Measurements from ENCODE around the gene MYO5A.

DNA sequence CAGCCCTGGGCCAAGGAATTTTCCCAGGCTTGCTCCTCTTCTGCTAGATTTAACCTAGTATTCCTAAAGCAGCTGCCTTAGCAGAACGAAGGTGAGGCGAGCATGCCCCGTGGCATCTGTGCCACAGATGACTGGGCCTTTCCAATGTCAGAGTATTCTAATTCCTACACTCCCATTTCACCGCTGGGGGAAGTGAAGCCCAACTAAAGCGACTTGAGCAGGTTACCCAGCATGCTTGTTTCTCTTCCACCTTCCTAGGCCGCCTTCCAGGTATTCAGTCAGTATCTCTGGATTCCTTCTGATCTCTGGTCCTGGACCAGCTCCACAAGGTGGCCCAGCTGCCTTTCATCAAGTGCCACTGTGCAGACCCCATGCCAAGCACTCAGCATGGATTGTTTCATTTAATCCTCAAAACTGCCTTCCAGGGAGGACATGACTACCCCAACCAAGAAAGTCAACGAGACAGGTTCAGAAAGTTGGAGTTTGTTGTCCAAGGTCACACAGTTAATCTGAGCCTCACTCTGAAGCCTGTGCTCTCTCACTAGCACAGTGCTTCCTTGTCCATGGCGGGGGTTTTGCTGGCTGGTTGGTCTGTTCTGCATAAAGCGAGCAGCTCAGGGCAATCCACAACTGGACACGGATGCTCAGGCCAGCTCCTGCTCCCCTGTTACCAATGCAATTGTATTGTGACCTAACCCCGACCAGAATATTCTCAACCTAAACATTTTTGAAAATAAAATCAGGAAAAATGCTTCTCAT is 248.2 kb downstream of the MYO5A start:
- TF ChIP-seq, protein P1, sequence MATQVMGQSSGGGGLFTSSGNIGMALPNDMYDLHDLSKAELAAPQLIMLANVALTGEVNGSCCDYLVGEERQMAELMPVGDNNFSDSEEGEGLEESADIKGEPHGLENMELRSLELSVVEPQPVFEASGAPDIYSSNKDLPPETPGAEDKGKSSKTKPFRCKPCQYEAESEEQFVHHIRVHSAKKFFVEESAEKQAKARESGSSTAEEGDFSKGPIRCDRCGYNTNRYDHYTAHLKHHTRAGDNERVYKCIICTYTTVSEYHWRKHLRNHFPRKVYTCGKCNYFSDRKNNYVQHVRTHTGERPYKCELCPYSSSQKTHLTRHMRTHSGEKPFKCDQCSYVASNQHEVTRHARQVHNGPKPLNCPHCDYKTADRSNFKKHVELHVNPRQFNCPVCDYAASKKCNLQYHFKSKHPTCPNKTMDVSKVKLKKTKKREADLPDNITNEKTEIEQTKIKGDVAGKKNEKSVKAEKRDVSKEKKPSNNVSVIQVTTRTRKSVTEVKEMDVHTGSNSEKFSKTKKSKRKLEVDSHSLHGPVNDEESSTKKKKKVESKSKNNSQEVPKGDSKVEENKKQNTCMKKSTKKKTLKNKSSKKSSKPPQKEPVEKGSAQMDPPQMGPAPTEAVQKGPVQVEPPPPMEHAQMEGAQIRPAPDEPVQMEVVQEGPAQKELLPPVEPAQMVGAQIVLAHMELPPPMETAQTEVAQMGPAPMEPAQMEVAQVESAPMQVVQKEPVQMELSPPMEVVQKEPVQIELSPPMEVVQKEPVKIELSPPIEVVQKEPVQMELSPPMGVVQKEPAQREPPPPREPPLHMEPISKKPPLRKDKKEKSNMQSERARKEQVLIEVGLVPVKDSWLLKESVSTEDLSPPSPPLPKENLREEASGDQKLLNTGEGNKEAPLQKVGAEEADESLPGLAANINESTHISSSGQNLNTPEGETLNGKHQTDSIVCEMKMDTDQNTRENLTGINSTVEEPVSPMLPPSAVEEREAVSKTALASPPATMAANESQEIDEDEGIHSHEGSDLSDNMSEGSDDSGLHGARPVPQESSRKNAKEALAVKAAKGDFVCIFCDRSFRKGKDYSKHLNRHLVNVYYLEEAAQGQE (IDR thresholded peaks at IDR 0.05; ENCODE audit: insufficient replicate concordance, low read depth) = no peak
- TF ChIP-seq POLR2AphosphoS5 (IDR thresholded peaks at IDR 0.05; ENCODE audit: low read depth) (no peak), SPI1 (IDR thresholded peaks at IDR 0.05; ENCODE audit: borderline replicate concordance, low read depth) (no peak), GABPA (IDR thresholded peaks at IDR 0.05; ENCODE audit: low read depth) (no peak)
- TF ChIP-seq, protein P2, sequence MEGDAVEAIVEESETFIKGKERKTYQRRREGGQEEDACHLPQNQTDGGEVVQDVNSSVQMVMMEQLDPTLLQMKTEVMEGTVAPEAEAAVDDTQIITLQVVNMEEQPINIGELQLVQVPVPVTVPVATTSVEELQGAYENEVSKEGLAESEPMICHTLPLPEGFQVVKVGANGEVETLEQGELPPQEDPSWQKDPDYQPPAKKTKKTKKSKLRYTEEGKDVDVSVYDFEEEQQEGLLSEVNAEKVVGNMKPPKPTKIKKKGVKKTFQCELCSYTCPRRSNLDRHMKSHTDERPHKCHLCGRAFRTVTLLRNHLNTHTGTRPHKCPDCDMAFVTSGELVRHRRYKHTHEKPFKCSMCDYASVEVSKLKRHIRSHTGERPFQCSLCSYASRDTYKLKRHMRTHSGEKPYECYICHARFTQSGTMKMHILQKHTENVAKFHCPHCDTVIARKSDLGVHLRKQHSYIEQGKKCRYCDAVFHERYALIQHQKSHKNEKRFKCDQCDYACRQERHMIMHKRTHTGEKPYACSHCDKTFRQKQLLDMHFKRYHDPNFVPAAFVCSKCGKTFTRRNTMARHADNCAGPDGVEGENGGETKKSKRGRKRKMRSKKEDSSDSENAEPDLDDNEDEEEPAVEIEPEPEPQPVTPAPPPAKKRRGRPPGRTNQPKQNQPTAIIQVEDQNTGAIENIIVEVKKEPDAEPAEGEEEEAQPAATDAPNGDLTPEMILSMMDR (IDR thresholded peaks at IDR 0.05; ENCODE audit: insufficient read depth, low read length) = no peak
